GM18498 (cell line): Measurements from ENCODE around the gene PCCA.
"Not testable (repeated sequence)": the region's sequence is repeated elsewhere in the genome, so short reads cannot be mapped to it uniquely, and the experiment has no call there.

Experiments used
- ATAC-seq: cut with Tn5 transposase; IDR thresholded peaks from one replicate; pipeline ENCODE4 v1.9.1; 2021; ENCODE audit warnings: mild to moderate bottlenecking, moderate library complexity; ENCODE audit not compliant: unreplicated experiment

Gene PCCA

DNA sequence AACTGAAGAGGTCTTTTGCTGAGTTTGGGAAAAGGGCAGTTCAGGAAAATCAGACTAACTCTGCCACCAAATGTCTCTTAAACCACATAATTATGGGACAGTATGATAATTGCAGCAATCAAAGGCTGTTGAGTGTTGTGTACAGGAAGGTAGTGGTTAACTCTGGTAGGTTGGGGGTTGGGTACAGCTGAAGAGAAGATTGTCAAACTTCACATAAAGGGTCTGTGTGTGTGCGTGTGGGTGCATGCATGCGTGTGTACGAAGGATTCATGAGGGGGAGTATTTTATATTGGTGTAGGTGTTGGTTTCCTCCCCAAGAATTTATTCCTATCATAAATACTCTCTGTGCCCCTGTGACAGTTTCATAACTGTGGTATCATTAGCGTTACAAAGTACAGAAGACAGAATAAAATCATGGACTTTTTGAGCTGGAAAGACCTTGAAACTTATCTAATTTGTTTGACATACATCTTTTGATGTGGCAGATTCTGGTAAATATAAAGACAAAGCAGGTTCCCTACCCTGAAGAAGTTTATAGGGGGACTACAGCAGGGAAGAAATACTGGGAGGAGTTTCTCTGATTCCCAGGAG, 94.1 kb downstream of the PCCA start:
- ATAC-seq: no peak

DNA sequence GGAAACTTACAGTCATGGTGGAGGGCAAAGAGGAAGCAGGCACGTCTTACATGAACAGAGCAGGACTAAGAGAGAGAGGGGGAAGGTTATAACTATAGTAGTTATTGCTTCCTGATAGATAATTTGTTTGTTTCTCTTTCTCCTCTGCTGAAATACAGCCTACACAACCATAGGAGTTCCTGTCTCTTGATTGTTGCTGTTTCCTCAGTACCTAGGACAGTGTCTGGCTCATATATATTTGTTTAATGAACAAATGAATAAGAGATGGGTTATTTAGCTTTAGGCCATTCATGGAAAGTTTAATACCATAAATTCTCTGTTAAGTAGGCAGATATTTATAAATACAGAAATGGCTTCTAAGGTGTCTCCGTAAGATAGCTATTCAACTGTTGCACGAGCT, 95.2 kb downstream of the PCCA start:
- no peak for ATAC-seq

DNA sequence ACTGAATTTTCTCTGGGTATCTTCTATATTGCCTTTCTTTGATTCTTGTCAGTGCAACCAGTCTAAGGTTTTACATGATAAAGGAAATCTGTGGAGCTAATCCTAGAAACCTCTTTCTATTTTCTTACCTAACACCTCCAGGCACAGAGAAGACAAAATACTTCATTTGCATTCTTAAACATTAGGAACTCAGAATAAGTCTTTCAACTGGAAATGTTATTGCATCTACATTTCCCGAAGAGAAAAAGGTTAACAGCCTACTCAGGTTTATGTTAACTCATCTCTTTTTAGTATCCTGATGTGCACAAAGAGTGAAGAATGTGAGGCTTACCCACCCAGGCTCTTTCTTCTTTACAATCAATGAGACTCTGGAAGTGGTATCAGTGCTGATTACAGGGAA, 106.7 kb downstream of the PCCA start:
- no peak for ATAC-seq

DNA sequence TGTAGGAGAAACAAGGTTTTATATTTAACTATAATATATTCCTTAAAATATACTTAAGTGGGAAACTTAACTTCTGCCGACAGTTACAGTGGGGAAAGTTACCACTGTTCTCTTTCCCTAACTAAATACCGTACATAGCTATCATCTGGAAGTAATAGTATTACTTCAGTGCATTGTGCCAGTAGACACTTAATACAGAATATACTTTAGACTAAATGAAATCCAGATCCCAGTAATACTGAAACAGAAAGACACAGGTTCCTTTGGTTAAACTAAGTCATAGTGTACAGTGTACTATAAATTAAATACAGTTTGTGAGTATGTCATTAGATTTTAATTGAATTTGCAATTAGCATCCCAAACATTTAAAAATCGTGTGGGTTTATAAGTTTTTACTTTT, 107.5 kb downstream of the PCCA start:
- no peak for ATAC-seq

DNA sequence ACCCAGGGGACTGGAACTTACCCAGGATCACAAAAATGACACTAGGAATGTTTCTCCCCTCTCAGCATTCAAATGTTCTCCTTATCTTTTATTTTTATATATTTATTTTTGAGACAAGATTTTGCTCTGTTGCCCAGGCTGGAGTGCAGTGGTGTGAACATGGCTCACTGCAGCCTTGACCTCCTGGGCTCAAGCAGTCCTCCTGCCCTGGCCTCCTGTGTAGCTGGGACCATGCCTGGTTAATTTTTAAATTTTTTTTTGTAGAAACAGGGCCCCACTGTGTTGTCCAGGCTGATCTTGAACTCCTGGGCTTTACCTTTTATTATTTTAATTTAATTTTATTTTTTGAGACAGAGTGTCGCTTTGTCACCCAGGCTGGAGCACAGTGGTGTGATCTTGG, 108.2 kb downstream of the PCCA start:
- ATAC-seq: no peak

DNA sequence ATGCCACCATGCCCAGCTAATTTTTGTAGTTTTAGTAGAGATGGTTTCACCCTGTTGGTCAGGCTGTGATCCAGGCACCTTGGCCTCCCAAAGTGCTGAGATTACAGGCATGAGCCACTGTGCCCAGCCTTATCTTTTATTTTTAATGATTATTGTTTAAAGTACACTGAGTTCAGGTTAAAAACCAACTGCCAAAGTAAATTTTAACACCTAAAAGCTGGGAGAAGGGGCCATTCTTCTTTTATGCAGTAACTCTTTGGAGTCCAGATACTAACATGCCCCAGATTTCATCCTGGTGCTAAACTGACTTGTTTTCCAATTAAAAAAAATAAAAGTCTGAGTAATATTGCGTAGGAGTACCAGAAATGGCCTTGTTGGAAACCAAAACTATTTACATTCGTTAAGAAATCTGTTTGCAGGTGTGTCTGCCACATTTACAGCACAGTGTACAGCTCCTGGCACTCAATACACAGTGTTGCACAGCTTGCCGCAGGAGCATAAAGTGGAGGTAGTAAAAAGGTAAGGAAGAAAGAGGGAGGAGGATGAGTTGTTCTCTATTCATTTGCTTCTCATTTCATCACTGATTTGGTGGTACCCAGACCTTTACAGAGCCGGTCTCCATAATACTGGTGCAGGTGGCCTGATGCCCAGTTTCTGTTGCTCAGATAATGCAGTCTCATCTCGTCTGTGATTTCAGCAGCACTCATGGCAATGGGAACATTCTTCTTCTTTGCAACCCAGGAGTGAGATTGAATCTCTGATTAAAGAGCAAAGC, 108.9 kb downstream of the PCCA start:
- no peak for ATAC-seq

DNA sequence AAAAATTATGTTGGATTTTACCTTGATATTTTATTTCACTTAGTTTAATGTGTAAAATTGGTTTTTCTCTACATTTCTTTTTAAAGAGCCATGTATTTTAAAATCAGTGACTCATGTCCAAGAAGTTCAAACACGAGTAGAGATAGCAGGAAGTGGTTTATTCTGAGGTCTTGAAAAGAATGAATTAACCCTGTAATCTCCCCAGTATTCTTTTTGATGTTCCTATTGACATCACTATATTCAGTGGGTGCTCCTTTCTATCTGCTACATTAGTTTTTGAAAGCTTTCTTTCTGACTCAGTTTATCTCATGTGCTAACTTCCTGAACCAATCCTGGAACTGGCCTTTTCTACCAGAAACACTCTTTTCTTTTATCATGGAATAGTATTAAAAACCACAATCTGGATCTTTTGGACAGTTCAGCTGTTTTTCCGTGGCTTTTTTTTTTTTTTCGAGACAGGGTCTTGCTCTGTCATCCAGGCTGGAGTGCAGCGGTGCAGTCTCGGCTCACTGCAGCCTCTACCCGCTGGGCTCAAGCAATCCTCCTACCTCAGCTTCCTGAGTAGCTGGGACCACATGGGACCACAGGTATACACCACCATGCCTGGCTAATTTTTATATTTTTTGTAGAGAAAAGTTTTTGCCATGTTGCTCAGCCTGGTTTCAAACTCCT, 114.9 kb downstream of the PCCA start:
- no peak for ATAC-seq

DNA sequence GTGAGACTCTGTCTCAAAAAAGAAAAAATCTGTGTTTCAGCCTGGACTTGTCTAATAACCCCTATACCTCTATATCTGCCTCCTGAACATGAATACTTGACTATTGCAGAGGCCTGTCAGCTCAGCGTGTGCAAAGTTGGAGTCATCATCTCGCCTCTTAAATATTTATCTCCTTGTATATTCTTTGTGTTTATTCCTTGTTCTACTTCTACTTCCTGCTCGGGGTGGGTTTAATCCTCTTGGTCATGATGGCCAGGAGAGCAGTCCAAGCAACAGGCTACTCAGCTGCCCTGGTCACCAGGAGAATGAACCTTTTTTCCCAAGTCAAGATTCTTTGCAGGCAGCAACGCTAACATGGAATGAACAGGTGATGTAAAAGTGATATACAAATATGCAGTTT, 119.1 kb downstream of the PCCA start:
- no peak for ATAC-seq

DNA sequence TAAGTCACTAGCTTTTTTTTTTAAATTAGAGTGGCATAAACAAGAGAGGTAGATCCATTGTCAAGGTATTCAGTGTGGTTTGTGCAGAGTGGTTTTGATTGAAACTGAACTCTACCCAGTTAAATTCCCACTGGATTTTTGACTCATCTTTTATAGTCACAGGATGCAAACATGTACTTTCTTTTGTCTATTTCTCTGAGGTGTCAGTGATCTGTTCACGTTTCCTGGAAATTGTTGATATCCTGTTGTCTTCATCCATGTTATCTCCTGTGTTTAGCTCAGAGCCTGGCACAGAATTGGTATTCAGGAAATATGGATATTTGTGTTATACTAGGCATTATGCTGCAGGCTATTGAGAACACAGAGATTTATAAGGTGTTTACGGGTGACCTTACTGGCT, 119.7 kb downstream of the PCCA start:
- no peak for ATAC-seq

DNA sequence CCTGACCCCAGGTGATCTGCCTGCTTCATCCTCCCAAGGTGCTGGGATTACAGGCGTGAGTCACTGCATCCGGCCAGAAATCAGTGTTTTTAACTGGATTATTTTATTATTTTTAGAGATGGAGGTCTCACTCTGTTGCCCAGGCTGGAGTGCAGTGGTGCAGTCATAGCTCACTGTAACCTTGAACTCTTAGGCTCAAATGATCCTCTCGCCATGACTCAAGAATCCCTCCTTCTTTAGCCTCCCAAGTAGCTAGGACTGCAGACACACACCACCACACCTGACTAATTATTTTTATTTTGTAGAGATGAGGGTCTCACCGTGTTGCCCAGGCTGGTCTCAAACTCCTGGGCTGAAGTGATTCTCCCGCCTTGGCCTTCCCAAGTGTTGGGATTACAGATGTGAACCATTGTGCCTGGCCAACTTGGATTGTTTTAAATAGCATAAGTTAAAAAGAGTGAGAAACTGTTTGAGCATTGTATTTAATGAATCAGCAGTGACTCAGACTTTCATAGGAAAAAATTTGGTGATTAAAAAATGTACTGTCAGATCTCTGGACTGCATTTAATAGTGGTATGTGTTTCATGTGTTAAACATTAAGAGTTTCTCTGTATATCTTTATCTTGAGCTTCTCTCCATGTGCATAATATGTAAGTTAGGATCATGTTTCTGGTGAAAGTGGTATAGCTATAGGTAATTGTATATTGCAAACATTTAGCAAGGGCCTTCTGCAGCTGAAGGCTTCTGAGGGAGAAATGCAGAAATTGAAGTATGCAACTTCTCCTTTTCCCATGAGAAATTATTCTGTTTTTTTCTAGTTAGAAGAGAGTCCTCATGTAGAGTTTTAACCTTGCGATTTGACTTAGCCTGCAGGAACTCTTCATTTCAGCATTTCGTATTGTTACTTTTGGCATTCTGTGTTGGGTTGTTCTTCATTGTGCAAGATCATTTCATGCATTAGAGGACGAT, 121.2 kb downstream of the PCCA start:
- ATAC-seq: no peak

DNA sequence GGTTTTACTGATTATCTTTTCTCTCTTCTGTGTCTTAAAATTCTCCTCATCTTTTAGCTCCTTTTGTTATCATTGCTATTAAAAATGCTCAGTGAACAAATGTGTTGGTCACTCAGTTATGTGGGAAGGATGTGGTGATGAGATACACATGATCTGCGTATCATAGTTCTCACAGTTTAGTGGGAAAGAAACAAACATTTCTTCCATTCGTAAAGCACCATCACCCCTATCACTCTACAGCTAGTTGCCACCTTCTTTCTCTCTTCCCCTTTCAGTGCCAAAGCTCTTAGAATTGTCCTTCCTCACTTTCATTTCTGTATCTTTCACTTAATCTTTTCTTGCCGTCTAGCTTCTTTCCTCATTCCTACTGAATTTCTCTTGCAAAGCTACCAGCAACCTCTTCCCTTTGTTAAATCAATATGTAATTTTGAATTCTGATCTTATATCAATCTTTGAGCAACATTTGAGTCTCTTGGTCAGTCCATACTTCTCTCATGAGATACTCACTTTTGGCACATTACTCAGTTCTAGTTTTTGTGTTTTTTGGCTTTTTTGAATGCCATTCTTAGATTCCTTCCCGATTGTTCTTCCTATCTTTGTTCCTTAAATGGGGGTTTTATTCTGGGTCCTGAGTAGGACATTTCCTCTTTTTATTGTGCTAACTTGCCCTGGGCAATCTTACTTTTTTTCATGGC, 122.3 kb downstream of the PCCA start:
- ATAC-seq: no peak

DNA sequence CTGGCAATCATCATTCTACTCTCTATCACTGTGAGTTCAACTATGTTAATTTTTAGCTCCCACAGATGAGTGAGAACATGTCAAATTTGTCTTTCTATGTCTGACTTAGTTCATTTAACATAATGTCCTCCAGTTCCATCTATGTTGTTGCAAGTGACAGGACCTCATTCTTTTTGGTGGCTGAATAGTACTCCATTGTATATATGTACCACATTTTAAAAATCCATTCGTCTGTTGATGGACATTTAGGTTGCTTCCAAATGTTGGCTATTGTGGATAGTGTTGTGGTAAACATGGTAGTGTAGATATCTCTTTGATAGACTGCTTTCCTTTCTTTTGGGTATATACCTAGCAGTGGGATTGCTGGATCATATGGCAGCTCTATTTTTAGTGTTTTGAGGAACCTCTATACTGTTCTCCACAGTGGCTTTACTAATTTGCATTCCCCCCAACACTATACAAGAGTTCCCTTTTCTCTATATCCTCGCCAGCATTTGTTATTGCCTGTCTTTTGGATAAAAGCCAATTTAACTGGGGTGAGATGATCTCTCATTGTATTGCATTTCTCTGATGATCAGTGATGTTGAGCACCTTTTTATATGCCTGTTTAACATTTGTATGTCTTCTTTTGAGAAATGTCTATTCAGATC, 124.1 kb downstream of the PCCA start:
- ATAC-seq: no peak

DNA sequence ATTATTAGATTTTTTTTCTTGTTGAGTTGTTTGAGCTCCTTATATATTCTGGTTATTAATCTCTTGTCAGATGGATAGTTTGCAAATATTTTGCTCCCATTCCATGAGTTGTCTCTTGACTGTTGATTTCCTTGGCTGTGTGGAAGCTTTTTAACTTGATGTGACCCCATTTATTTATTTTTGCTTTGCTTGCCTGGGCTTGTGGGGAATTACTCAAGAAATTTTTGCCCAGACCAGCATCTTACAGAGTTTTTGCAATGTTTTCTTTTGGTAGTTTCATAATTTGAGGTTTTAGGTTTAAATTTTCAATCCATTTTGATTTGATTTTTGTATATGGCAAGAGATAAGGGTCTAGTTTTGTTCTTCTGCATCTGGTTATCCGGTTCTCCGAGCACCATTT, 124.7 kb downstream of the PCCA start:
- no peak for ATAC-seq

DNA sequence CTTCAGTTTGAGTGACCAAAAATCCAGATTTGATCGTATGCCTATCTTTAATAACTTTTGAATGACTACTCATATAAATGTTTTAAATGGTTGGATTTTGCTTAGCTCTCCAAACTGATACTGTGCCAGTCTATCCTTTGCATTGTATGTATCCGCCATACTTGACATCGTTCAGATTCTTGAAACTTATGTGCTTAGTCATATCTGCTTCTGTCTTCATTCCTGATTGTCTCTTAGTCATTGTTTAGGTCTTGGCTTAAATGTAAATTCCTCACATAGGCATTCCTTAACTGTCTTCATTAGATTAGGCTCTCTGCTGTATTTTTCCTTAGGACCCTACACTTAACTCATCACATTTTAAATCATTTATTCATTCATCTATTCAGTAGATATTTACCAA, 126.0 kb downstream of the PCCA start:
- ATAC-seq: no peak

DNA sequence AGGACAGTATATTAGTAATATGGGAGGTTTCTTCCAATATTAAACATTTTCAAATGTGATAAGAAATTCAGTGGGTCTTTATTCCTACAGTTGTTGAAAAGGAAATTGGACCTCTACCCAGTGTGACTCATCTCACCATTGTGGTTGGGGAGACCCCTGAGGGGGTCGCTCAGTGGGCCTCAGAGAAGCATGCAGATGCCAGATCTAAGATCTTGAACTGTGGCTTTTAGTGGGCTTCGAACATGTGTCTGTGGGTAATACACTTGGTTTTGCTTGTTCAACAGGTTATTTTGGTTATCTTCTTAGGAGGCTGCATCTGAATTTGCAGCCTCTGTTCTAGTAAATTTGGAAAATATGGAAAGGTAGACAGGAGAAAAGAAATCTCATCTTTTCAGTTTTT, 132.3 kb downstream of the PCCA start:
- no peak for ATAC-seq

DNA sequence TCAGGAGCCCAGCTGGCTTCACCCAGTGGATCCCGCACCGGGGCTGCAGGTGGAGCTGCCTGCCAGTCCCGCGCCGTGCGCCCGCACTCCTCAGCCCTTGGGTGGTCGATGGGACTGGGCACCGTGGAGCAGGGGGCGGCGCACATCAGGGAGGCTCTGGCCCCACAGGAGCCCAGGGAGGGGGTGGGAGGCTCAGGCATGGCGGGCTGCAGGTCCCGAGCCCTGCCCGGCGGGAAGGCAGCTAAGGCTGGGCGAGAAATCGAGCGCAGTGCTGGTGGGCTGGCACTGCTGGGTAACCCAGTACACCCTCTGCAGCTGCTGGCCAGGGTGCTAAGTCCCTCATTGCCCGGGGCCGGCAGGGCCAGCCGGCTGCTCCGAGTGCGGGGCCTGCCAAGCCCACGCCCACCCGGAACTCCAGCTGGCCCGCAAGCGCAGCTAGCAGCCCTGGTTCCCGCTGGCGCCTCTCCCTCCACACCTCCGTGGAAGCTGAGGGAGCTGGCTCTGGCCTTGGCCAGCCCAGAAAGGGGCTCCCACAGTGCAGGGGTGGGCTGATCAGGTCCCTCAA, 135.2 kb downstream of the PCCA start:
- ATAC-seq: not testable (repeated sequence)

DNA sequence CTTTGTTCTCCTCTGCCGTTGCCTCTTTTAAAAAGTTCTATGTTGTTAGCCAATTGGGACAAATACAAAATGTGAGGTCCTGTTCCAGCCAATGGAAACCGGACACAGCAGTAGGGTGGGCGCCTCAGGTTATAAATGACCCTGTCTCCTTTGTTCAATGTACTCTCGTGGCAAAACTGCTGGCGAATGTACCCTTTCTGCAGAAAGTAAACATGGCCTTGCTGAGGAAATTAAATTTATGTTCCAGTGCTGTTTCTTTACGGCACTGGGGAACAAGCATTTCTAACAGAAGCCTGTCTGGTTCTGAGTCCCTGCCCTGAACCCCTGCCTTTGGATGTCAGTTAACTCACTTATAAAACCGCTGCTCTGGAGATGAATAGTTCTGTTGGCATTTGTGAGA, 140.7 kb downstream of the PCCA start:
- no peak for ATAC-seq

DNA sequence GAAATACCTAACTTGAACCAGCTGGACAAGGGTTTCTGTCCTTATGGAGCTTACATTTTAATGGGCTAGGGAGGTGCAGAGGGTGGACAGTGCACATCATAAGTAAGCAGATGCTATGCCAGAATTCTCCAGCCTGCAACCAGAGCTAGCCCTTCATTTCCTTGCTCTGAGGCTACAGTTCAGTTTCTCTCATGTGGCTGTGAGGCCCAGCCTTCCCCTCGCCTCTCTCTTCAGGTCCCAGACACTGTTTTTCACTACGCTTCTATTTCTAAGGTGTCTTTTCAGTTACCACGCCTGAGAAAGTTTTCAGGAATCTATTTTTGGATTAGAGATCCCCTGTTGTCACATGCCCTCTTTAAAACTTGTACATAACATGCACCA, 141.9 kb downstream of the PCCA start:
- ATAC-seq: no peak

DNA sequence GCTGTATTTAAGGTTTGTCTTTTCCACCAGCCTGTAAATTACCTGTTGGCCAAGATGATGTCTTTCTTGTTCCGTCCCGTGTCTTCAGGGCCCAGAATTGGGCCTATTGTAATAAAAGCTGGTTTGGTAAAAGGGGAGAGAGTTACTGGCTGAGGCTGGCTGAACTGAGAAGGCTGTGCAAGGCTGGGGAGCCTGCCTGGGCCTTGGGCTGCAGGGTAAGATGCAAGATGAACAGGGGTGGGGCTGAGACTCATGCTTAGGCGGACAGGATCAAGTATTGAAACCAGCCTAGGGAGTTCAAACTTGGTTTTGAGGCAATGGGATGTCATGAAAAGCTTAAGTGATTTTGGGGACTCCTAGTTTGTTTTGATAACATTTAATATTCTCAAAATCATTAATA, 142.3 kb downstream of the PCCA start:
- no peak for ATAC-seq

DNA sequence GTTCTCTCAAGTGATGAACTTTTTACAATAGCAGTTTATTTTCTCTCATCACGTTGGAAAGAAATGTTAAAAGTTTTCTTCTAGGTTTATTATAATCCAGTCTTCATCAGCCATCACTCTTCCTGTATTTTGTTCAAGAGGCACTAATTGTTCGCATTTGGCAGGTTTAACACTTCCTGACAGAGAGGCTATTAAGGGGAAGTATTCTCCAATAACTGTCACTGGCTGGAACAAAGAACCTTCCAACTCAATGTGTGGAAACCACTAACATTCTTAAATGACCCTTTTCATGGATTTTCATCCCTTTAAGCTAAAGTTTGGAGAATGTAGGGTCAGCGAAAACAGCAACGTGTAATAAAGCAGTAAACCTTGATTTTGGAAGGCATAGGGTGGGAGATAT, 145.1 kb downstream of the PCCA start:
- ATAC-seq: no peak
